WTC11 (cell line): ENCODE data around the gene TMEM145.

Source experiments
- ATF1 ChIP-seq: sonication (generic); formaldehyde crosslinking; IDR thresholded peaks from 2 replicates; pipeline ENCODE4 v1.8.1; 2023; ENCODE audit warnings: mild to moderate bottlenecking, moderate library complexity, missing genetic modification reagents
- FOXJ3 ChIP-seq: sonication (generic); formaldehyde crosslinking; IDR thresholded peaks from 2 replicates; pipeline ENCODE4 v1.9.0; 2021; ENCODE audit warnings: missing genetic modification reagents, mild to moderate bottlenecking, borderline replicate concordance
- RORB ChIP-seq: fragments of 250-450 bp; sonication (Bioruptor Pico); IDR thresholded peaks from 2 replicates; pipeline ENCODE4 v1.9.0; 2021; ENCODE audit warnings: mild to moderate bottlenecking
- ZNF138 ChIP-seq: sonication (generic); formaldehyde crosslinking; conservative IDR thresholded peaks from 2 replicates; pipeline ENCODE4 v1.8.1; 2022; ENCODE audit warnings: mild to moderate bottlenecking, moderate library complexity, missing genetic modification reagents
- ZNF416 ChIP-seq: fragments of 250-450 bp; sonication (Bioruptor Pico); IDR thresholded peaks from 2 replicates; pipeline ENCODE4 v1.9.0; 2021; ENCODE audit warnings: mild to moderate bottlenecking, inconsistent platforms
- TF ChIP-seq, protein P1 (sequence below): fragments of 200-600 bp; IDR thresholded peaks from 2 replicates; pipeline ENCODE4 v1.8.0; 2022; ENCODE audit warnings: antibody characterized with exemption
- TF ChIP-seq, protein P2 (sequence below): sonication (generic); formaldehyde crosslinking; IDR thresholded peaks from 2 replicates; pipeline ENCODE4 v1.8.1; 2022; ENCODE audit warnings: missing genetic modification reagents, borderline replicate concordance
- TF ChIP-seq, protein P3 (sequence below): sonication (generic); formaldehyde crosslinking; IDR thresholded peaks from 2 replicates; pipeline ENCODE4 v1.8.1; 2023; ENCODE audit warnings: mild to moderate bottlenecking, missing genetic modification reagents, moderate library complexity

DNA sequence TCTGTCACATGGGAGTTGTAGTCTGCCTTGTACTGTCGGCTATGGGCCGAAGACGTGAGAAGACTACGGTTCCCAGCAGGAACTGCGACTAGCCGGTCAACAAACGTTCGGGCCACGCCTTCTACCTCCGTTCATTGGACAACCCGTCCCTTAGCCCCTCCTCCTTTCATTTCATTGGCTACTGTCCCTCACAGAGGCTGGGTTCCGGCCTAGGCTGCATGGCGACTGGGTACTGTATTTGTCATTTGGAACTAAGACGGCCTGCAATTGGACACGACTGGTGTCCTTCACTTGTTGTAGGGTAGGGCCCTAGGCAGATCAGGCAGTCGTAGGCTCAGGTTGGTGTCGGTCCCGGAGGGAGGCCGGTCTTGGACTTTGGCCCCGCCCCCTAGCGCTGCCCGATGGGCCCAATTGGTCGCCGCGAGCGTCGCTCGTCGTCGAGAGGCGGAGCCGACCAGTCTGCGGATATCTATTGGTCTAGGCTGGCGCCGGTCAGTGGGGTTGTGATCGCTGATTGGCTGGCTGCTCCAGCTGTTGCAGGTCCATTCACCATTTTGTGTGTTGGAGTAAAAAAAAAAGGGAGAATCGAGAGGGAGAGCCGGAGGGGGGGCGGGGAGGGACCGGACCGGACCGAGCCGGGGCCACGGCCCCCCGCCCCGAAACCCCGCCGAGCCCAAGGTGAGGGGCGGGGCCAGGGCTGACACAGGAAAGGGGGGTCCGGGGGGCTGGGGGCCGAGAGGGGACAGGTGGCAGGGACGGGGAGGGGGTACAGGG, 44.2 kb upstream of the TMEM145 start, which contains the start of gene CIC:
- TF ChIP-seq ZNF138 (CRISPR knock-in tag) (no peak), ZNF416 (CRISPR knock-in tag) (no peak), FOXJ3 (no peak), RORB (CRISPR knock-in tag) (no peak), ATF1 (CRISPR knock-in tag) (no peak)
- TF ChIP-seq, protein P1, sequence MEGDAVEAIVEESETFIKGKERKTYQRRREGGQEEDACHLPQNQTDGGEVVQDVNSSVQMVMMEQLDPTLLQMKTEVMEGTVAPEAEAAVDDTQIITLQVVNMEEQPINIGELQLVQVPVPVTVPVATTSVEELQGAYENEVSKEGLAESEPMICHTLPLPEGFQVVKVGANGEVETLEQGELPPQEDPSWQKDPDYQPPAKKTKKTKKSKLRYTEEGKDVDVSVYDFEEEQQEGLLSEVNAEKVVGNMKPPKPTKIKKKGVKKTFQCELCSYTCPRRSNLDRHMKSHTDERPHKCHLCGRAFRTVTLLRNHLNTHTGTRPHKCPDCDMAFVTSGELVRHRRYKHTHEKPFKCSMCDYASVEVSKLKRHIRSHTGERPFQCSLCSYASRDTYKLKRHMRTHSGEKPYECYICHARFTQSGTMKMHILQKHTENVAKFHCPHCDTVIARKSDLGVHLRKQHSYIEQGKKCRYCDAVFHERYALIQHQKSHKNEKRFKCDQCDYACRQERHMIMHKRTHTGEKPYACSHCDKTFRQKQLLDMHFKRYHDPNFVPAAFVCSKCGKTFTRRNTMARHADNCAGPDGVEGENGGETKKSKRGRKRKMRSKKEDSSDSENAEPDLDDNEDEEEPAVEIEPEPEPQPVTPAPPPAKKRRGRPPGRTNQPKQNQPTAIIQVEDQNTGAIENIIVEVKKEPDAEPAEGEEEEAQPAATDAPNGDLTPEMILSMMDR, result no peak
- TF ChIP-seq, protein P2, sequence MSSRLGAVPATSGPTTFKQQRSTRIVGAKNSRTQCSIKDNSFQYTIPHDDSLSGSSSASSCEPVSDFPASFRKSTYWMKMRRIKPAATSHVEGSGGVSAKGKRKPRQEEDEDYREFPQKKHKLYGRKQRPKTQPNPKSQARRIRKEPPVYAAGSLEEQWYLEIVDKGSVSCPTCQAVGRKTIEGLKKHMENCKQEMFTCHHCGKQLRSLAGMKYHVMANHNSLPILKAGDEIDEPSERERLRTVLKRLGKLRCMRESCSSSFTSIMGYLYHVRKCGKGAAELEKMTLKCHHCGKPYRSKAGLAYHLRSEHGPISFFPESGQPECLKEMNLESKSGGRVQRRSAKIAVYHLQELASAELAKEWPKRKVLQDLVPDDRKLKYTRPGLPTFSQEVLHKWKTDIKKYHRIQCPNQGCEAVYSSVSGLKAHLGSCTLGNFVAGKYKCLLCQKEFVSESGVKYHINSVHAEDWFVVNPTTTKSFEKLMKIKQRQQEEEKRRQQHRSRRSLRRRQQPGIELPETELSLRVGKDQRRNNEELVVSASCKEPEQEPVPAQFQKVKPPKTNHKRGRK, result no peak
- TF ChIP-seq, protein P3, sequence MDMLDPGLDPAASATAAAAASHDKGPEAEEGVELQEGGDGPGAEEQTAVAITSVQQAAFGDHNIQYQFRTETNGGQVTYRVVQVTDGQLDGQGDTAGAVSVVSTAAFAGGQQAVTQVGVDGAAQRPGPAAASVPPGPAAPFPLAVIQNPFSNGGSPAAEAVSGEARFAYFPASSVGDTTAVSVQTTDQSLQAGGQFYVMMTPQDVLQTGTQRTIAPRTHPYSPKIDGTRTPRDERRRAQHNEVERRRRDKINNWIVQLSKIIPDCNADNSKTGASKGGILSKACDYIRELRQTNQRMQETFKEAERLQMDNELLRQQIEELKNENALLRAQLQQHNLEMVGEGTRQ (CRISPR knock-in tag), result no peak
